Large intestine (tissue), 3 donors: ENCODE results near the gene FGF21. TPM values are rescaled to one million over a fixed set of nuclear protein-coding genes. Genes with fewer than 3 reads are reported as not detected.
A peak's percentile ranks its signal among the peaks of the same experiment; 100 is the strongest.

Experiments
- DNase-seq, 2 donors: peaks; one replicate each; pipeline versions ENCODE4 v3.0.0 to v3.0.0-alpha.2; 2013
- H3K27ac ChIP-seq: one replicate; pipeline ENCODE4 v1.5.1; 2013; ENCODE audit warnings: low read length
- H3K27me3 ChIP-seq: 2 replicates; pipeline ENCODE4 v1.6.1; 2013; ENCODE audit warnings: low read length; ENCODE audit not compliant: control insufficient read depth, insufficient read depth
- H3K36me3 ChIP-seq: 2 replicates; pipeline ENCODE4 v1.6.1; 2013; ENCODE audit warnings: low read length; ENCODE audit not compliant: control insufficient read depth, insufficient read depth
- H3K4me1 ChIP-seq: one replicate; pipeline ENCODE4 v1.6.1; 2013; ENCODE audit warnings: low read length; ENCODE audit not compliant: control insufficient read depth, insufficient read depth
- H3K4me3 ChIP-seq: one replicate; pipeline ENCODE4 v1.5.1; 2013; ENCODE audit warnings: low read length
- H3K9me3 ChIP-seq: one replicate; pipeline ENCODE4 v1.6.1; 2013; ENCODE audit warnings: mild to moderate bottlenecking, low read depth, low read length, moderate library complexity; ENCODE audit not compliant: control insufficient read depth
- WGBS: methylation state at CpG from one replicate; pipeline ENCODE4 v1.1.5; 2013; ENCODE audit warnings: low lambda C conversion rate; ENCODE audit not compliant: insufficient coverage; 5-methylcytosine and 5-hydroxymethylcytosine counted together
- polyA plus RNA-seq: library from polyadenylated mRNA; unstranded; fragments of 120-200 nt; gene quantifications from one replicate; pipeline ENCODE4 v1.2.1, GENCODE V29; 2013

FGF21 gene
- polyA plus RNA-seq, 1 donor = not detected

DNA sequence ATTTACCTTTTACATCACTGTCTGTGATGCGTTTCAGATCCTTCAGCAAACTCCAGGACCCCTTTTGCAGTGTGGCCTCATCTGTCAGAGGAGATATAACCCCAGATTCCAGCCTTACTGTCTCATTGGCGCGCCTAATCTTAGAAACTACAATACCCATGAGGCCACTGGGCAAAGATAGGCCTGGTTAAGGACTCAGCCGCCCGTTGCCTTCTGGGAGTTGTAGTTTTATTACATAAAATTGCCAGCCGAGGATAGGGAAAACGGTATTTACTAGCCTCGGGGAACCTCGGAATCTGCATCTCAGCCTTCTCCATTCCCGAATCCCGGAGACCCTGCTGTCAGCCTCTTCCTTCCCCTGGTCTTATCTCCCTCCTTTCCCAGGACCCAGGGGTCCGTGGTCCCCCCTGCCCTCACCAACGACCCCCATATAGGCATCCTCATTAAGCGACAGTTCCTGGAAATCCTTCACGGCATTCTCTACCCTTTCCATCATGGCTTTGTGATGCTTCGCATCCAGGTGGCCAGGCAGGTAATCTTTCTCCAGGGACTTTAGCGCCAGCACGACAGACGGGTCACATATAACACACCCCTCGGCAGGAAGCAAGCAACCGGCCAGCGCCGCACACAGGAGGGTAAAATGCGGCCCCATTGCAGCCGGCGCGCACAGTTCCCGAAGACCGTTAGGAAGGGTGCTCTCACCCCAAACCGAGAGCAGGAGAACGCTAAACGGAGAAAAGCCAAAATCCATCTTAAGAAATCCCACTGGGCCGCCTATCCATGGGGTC lies 9.9 kb upstream of the FGF21 start:
- peak in 1 of 2 donors; percentile 48 for DNase-seq
- WGBS = 5% methylated on average over 4 of the region's 33 CpGs
- Histone ChIP-seq H3K4me3 (no peak overlapping the region), H3K27me3 (peaks cover 26% of the 10 kb centered on the region), H3K9me3 (peaks cover 7% of the 10 kb centered on the region), H3K4me1 (peaks cover 18% of the 10 kb centered on the region), H3K36me3 (peaks cover 2% of the 10 kb centered on the region), H3K27ac (no peak overlapping the region)

DNA sequence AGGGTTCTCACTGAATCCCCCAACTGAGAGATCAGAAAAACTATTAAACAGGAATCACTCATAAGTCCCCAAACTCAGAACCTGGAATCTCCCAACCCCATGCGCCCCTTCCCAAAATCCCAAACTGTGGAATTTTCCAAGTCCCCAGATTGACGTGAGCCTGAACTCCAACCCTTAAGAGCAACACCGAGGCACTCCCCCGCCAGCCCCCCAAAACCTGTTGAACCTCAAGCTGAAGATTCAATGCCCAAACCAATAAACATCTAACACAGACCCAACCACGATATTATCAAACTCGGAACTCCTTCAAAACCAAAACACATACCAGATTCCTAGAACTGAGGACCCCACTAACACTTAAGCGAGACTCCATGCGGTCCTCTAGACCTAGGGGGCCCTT lies 9.2 kb upstream of the FGF21 start:
- Histone ChIP-seq H3K4me3 (no peak overlapping the region), H3K36me3 (peaks cover 2% of the 10 kb centered on the region), H3K27ac (no peak overlapping the region), H3K4me1 (peaks cover 11% of the 10 kb centered on the region), H3K9me3 (peaks cover 13% of the 10 kb centered on the region), H3K27me3 (peaks cover 26% of the 10 kb centered on the region)
- WGBS = no CpG with 5 or more reads among the region's 8 CpGs
- no peak for DNase-seq

DNA sequence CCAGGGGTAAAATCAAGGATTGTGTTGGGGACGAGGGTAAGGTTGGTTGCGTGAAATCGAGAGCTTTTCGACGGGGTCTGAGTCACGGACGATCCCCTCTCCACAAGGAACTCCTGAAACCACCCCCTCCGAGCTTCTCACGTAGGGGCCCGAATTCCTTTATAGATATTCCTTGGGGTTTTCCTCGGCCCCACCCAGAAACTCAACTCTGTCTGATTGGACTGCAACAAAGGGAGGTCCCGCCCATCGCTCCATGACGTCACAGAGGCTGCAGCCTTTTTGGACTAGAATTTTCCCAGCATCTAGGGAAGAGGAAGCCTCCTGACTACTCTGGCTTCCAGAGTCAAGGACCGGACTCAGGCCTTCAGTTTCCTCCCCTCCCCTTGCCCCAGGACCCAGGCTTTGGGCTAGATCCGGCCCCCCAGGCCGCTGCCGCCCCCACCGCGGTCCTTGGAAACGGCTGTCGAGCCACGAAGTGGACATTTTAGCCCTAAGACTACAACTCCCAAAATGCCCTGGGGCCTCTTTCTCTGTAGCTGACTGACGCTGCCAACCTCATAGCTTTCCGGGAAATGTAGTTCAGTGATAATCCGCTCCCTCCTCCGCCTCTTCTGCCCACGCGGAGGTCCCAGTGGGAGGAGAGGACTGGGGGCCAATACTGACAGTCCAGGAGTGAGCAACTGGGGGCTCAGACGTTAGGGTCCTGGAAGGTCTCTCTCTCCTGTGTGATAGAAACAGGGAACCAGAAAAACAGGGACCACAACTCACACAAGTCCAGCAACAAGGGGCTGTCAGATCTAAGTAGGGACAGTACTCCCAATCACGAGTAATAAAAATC lies 8.4 kb upstream of the FGF21 start, which contains the start of gene IZUMO1:
Gene IZUMO1 (minus strand): TSS at position 172 of the 838 bp plus-strand sequence. CDS start 1,050 bp downstream, outside the sequence.
- Histone ChIP-seq H3K36me3 (peaks cover 2% of the 10 kb centered on the region), H3K9me3 (peaks cover 10% of the 10 kb centered on the region), H3K4me3 (peak within 1 kb of the TSS; percentile 35), H3K27ac (peak within 1 kb of the TSS; percentile 34), H3K27me3 (peaks cover 31% of the 10 kb centered on the region), H3K4me1 (peaks cover 3% of the 10 kb centered on the region)
- peak; percentile 68 to 81 for DNase-seq
- WGBS = no CpG with 5 or more reads among the region's 31 CpGs

DNA sequence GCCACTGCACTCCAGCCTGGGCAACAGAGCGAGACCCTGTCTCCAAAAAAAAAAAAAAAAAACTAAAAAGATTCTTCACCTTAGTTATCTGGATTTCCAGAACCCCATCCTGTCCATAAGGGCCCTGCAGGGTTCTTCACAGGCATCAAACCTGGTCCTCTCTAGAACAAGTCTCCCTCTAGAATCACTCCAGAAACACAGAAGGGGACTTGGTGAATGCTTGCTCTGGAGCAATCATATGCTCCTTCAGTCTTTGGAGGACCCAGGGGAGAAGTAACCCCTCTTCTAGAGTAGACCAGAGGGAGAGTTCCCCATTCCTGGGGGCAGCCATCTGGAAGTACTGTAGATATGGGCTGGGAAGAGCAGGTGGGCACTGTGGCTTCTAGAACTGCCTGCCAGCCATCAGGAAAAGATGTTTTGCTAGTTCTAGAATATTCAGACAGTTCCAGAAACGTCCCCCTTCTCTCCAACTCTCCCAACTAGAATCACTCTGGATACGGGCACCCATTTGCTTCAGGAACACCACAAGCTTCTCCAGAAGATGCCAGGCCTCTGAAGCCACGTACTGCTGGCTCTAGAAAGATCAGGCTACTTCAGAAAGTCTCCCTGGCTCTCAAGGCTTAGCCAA lies 5.6 kb upstream of the FGF21 start:
- Histone ChIP-seq H3K27ac (no peak overlapping the region), H3K4me1 (peaks cover 13% of the 10 kb centered on the region), H3K4me3 (no peak overlapping the region), H3K27me3 (peaks cover 46% of the 10 kb centered on the region), H3K36me3 (peaks cover 2% of the 10 kb centered on the region), H3K9me3 (peaks cover 15% of the 10 kb centered on the region)
- WGBS = no CpG with 5 or more reads among the region's 4 CpGs
- DNase-seq = no peak

DNA sequence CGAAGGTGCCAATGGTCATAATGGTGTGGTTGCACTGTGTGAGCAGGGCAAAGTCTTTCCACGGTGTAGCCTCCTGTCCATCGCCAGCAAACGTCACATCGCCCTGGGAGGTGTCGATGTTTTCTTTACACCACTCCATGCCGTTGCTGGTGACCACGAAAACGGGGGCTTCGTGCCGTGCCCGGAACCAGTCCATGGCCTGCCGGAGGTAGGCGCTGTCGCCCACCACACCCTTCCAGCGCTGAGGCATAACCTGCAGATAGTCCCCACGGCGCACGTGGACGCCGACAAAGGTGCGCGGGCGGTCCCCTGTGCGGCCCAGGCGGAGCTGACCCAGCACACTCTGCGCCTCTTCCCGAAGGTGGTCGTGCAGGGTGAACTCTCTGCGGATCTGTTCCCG lies 5.0 kb upstream of the FGF21 start:
- WGBS = no CpG with 5 or more reads among the region's 31 CpGs
- H3K9me3 ChIP-seq = peaks cover 15% of the 10 kb centered on the region
- no peak overlapping the region for H3K27ac ChIP-seq
- H3K4me1 ChIP-seq = peaks cover 13% of the 10 kb centered on the region
- H3K27me3 ChIP-seq = peaks cover 45% of the 10 kb centered on the region
- H3K36me3 ChIP-seq = peaks cover 2% of the 10 kb centered on the region
- no peak for DNase-seq
- no peak overlapping the region for H3K4me3 ChIP-seq

DNA sequence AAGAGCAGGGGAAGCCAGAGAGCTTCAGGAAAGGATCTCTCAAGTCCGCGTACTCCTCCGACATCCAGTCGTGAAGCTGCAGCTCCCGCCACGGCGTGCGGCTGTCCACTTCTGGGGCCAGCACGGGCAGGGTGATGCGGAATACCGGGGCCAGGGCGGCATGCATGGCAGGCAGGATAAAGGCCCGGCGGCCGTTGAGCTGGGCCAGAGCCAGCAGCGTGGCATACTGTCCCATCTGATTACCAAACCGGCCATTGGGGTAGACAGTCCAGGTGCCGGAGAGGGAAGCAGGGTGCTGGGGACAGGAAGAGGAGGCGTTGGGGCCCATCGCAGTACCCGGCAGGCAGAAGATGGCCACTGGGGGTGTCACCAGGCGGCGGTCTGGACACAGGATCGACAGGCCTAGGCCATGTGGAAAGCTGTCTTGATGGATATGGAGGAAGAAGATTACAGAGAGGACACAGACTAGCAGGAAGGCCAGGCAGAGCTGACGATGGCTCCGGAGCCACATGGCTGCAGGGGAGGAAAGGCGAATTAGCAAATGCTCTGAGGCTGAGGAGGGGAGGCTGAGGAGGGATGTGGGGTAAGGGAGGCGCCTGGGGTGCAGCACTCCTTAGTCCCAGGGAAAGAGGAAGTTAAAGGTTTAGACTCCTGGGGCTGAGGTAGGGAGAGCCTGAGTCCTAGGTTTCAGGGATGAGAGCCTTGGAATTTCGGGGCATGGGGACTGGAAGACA lies 4.4 kb upstream of the FGF21 start:
- no peak for DNase-seq
- no peak overlapping the region for H3K4me3 ChIP-seq
- H3K36me3 ChIP-seq = peaks cover 2% of the 10 kb centered on the region
- peaks cover 13% of the 10 kb centered on the region for H3K4me1 ChIP-seq
- no CpG with 5 or more reads among the region's 29 CpGs for WGBS
- H3K27me3 ChIP-seq = peaks cover 42% of the 10 kb centered on the region
- H3K27ac ChIP-seq = no peak overlapping the region
- H3K9me3 ChIP-seq = peaks cover 11% of the 10 kb centered on the region

DNA sequence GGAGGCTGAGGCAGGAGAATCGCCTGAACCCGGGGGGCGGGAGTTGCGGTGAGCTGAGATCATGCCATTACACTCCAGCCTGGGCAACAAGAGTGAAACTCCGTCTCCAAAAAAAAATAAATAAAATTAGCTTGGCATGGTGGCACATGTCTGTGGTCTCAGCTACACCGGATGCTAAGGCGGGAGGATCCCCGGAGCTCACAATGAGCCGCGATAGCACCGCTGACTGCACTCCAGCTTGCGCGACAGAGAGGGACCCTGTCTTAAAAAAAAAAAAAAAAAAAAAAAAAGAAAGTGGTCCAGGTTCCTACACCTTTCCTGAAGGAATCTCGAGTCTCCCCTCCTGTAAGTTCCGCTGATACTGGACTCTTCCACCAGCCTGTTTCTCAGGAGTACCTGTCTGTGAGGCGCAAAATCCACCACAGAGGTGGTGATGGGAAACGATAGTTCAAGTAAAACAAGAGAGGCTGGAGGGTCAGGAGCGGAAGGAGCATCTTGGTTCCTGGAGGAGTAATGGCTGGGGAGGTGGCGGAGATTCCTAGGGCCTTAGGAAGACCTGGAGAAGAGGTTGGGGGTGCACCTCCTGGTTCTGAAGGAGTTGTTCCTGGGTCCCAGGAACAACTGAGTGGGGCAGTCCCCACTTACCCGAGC lies 3.4 kb upstream of the FGF21 start:
- Histone ChIP-seq H3K4me1 (peaks cover 13% of the 10 kb centered on the region), H3K27ac (no peak overlapping the region), H3K27me3 (peaks cover 31% of the 10 kb centered on the region), H3K4me3 (peak overlapping the region; percentile 35), H3K9me3 (peaks cover 11% of the 10 kb centered on the region), H3K36me3 (peaks cover 2% of the 10 kb centered on the region)
- WGBS = no CpG with 5 or more reads among the region's 20 CpGs
- no peak for DNase-seq

DNA sequence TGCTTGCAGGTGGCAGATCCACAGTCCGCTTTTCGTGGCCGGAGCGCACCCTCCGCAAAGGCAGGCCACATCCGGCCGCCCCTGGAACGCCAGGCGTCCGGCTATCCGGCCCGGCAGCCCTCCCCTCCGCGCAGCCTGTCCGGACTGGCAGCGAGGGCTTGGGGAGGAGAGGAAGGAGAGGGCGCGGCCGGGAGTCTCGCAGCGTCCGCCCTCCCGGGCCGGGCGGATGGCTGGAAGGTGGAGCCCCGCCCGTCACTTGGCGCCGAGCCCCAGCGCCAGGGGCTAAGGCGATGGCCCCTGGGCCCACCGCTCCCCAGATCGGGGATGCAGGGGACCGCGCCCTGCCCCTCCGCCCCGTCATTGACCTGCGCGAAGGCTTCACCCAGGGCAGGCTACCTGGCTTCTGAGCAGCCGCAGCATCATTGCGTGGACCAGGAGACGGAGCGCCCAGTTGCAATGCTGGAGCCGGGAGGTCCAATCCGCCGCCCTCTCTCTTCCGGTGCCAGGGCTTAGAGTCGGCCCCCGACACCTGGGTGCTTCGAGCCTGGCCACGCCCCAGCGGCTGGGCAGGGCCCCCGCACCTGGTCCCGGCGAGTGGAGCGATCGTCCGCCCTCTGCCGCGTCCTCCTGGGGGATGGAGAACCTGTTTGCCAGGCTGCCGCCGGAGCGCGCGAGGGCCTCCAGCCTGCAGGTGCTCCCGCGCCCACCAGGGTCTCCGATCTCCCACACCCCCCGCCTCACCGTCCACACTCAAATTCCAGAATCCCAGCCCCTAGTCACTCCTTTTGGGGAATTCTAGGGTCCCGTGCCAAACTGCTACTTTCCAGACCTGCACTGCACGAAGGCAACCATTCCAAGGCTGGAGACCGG lies 2.6 kb upstream of the FGF21 start, which contains the start of gene FUT1:
Gene FUT1 (minus strand): TSS at position 146 of the 870 bp plus-strand sequence. CDS start 1,360 bp downstream, outside the sequence.
- peaks cover 11% of the 10 kb centered on the region for H3K9me3 ChIP-seq
- WGBS = no CpG with 5 or more reads among the region's 73 CpGs
- H3K27me3 ChIP-seq = peaks cover 31% of the 10 kb centered on the region
- peaks cover 2% of the 10 kb centered on the region for H3K36me3 ChIP-seq
- peak; percentile 83 to 92 for DNase-seq
- peak within 1 kb of the TSS; percentile 35 for H3K4me3 ChIP-seq
- H3K27ac ChIP-seq = peak within 1 kb of the TSS; percentile 60
- peaks cover 13% of the 10 kb centered on the region for H3K4me1 ChIP-seq

DNA sequence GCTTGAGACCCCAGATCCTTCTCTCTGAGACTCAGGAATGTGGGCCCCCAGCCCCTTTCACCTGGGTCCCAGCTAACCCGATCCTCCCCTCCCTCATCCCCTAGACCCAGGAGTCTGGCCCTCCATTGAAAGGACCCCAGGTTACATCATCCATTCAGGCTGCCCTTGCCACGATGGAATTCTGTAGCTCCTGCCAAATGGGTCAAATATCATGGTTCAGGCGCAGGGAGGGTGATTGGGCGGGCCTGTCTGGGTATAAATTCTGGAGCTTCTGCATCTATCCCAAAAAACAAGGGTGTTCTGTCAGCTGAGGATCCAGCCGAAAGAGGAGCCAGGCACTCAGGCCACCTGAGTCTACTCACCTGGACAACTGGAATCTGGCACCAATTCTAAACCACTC lies 463 bp downstream of the FGF21 start:
- Histone ChIP-seq H3K27me3 (peaks cover 25% of the 10 kb centered on the region), H3K9me3 (peaks cover 6% of the 10 kb centered on the region), H3K36me3 (no peaks in the 10 kb centered on the region), H3K27ac (no peak overlapping the region), H3K4me1 (peaks cover 13% of the 10 kb centered on the region), H3K4me3 (no peak overlapping the region)
- WGBS = no CpG with 5 or more reads among the region's 5 CpGs
- no peak for DNase-seq
